Right atrium auricular region (tissue), 2 donors: Measurements from ENCODE around the gene VWC2. TPM values are rescaled to one million over a fixed set of nuclear protein-coding genes. Genes with fewer than 3 reads are reported as not detected.

Experiments
- DNase-seq: peaks from one replicate; pipeline ENCODE4 v3.0.0-alpha.2; 2019; ENCODE audit warnings: low spot score
- H3K27ac ChIP-seq, 2 donors: fragments of 200-600 bp; sonication (generic); 1 replicate in 1 of 2; 2 replicates in 1 of 2; pipeline ENCODE4 v1.5.1; 2016 to 2019
- H3K27me3 ChIP-seq, 2 donors: fragments of 200-600 bp; sonication (generic); one replicate each; pipeline versions ENCODE4 v1.5.1 to v1.6.0; 2017 to 2019
- H3K36me3 ChIP-seq: fragments of 200-600 bp; sonication (generic); one replicate; pipeline ENCODE4 v1.5.1; 2016
- H3K4me1 ChIP-seq, 2 donors: fragments of 200-600 bp; sonication (generic); one replicate each; pipeline versions ENCODE4 v1.5.1 to v1.6.0; 2017 to 2019
- H3K4me3 ChIP-seq, 2 donors: fragments of 200-600 bp; sonication (generic); 1 replicate in 1 of 2; 2 replicates in 1 of 2; pipeline ENCODE4 v1.5.1; 2017 to 2019; ENCODE audit warnings: mild to moderate bottlenecking in 1 of 2, moderate library complexity in 1 of 2
- H3K9me3 ChIP-seq, 2 donors: fragments of 200-600 bp; sonication (generic); one replicate each; pipeline ENCODE4 v1.5.1; 2019
- CTCF ChIP-seq, 2 donors: fragments of 200-600 bp; sonication (generic); IDR thresholded peaks; one replicate each; pipeline ENCODE4 v1.5.1; 2019; ENCODE audit warnings: antibody characterized with exemption in 2 of 2
- total RNA-seq, 2 donors: library from RNA; depleted of rRNA; stranded (reverse); fragments of >200 nt; gene quantifications; one replicate each; pipeline ENCODE4 v1.1.0, GENCODE V29; 2016

VWC2 gene
- total RNA-seq, 2 donors from 2014 or later = 1.7 to 4.0 TPM

GRCh38 chr7:49787980-49788379, 14.5 kb downstream of the VWC2 start:
- H3K36me3 ChIP-seq = no peaks in the 10 kb centered on the region
- no peaks in the 10 kb centered on the region for H3K27me3 ChIP-seq
- no peak overlapping the region for H3K4me3 ChIP-seq
- peaks cover 0 to 14% of the 10 kb centered on the region in 2 donors for H3K4me1 ChIP-seq
- H3K9me3 ChIP-seq = no peaks in the 10 kb centered on the region
- H3K27ac ChIP-seq = peak overlapping the region in 1 of 2 donors; percentile 11
- no peak for TF ChIP-seq CTCF (IDR thresholded peaks at IDR 0.05)
- no peak for DNase-seq

GRCh38 chr7:49788455-49789059, 15.1 kb downstream of the VWC2 start:
- H3K27ac ChIP-seq = no peak overlapping the region

GRCh38 chr7:49789736-49790135, 16.3 kb downstream of the VWC2 start:
- H3K27ac ChIP-seq = no peak overlapping the region
- TF ChIP-seq CTCF (IDR thresholded peaks at IDR 0.05) = no peak
- DNase-seq = no peak

More at GRCh38 chr7:49788455-49789059, 15.1 kb downstream of the VWC2 start:
- Histone ChIP-seq H3K36me3 (no peaks in the 10 kb centered on the region), H3K9me3 (no peaks in the 10 kb centered on the region), H3K4me1 (peaks cover 0 to 11% of the 10 kb centered on the region in 2 donors), H3K27me3 (no peaks in the 10 kb centered on the region), H3K4me3 (no peak overlapping the region)
- DNase-seq = no peak
- no peak for TF ChIP-seq CTCF (IDR thresholded peaks at IDR 0.05)

GRCh38 chr7:49790209-49790608, 16.8 kb downstream of the VWC2 start:
- H3K27ac ChIP-seq = peak overlapping the region in 1 of 2 donors; percentile 14
- peaks cover 0 to 11% of the 10 kb centered on the region in 2 donors for H3K4me1 ChIP-seq
- DNase-seq = no peak
- no peaks in the 10 kb centered on the region for H3K9me3 ChIP-seq
- no peak for TF ChIP-seq CTCF (IDR thresholded peaks at IDR 0.05)
- H3K27me3 ChIP-seq = no peaks in the 10 kb centered on the region
- no peaks in the 10 kb centered on the region for H3K36me3 ChIP-seq
- H3K4me3 ChIP-seq = no peak overlapping the region

More at GRCh38 chr7:49789736-49790135, 16.3 kb downstream of the VWC2 start:
- H3K36me3 ChIP-seq = no peaks in the 10 kb centered on the region
- H3K27me3 ChIP-seq = no peaks in the 10 kb centered on the region
- H3K4me1 ChIP-seq = peaks cover 0 to 11% of the 10 kb centered on the region in 2 donors
- no peaks in the 10 kb centered on the region for H3K9me3 ChIP-seq
- H3K4me3 ChIP-seq = no peak overlapping the region

GRCh38 chr7:49791088-49791741, 17.8 kb downstream of the VWC2 start:
- Histone ChIP-seq H3K27ac (peak overlapping the region in 1 of 2 donors; percentile 14), H3K27me3 (no peaks in the 10 kb centered on the region), H3K4me3 (no peak overlapping the region), H3K9me3 (no peaks in the 10 kb centered on the region), H3K36me3 (no peaks in the 10 kb centered on the region), H3K4me1 (peaks cover 0 to 11% of the 10 kb centered on the region in 2 donors)
- TF ChIP-seq CTCF (IDR thresholded peaks at IDR 0.05) = peak; percentile 39 to 68
- DNase-seq = no peak
